ELR (cell line): Measurements from ENCODE around the gene DUS1L.
"Not testable (repeated sequence)": the region's sequence is repeated elsewhere in the genome, so short reads cannot be mapped to it uniquely, and the experiment has no call there.

Source experiments
- DNase-seq: peaks from one replicate; pipeline ENCODE4 v3.0.0-alpha.2; 2015; ENCODE audit warnings: low read depth

The DUS1L gene

GRCh38 chr17:82039695-82040299, 25.8 kb downstream of the DUS1L start:
- DNase-seq: no peak

GRCh38 chr17:82038796-82039409, 26.7 kb downstream of the DUS1L start:
- DNase-seq: not testable (repeated sequence)

- no peak for DNase-seq
Measured at GRCh38 chr17:82037889-82038195, 27.8 kb downstream of the DUS1L start.

- peak; percentile 98 for DNase-seq
Measured at GRCh38 chr17:82037092-82037888, 28.3 kb downstream of the DUS1L start, which contains the start of gene DCXR. TSS of gene DCXR (minus strand) at chr17:82037697. CDS start at chr17:82037682, 15 bp downstream.

GRCh38 chr17:82036634-82037091, 28.9 kb downstream of the DUS1L start:
- DNase-seq: no peak

GRCh38 chr17:82035956-82036633, 29.5 kb downstream of the DUS1L start:
- no peak for DNase-seq

GRCh38 chr17:82035488-82035887, 30.1 kb downstream of the DUS1L start:
- DNase-seq: no peak

GRCh38 chr17:82034371-82035011, 31.1 kb downstream of the DUS1L start:
- DNase-seq: no peak

GRCh38 chr17:82033359-82034085, 32.1 kb downstream of the DUS1L start:
- no peak for DNase-seq

GRCh38 chr17:82031885-82032627, 33.5 kb downstream of the DUS1L start:
- no peak for DNase-seq

GRCh38 chr17:82031303-82031884, 34.2 kb downstream of the DUS1L start, which contains the start of gene RAC3:
TSS of gene RAC3 (plus strand) at chr17:82031678. CDS start at chr17:82031762, 84 bp downstream.
- peak; percentile 66 for DNase-seq

GRCh38 chr17:82030470-82031302, 34.9 kb downstream of the DUS1L start:
- DNase-seq: peak; percentile 92

GRCh38 chr17:82029990-82030469, 35.6 kb downstream of the DUS1L start:
- no peak for DNase-seq

- no peak for DNase-seq
Measured at GRCh38 chr17:82029391-82029790, 36.2 kb downstream of the DUS1L start.

- no peak for DNase-seq
Measured at GRCh38 chr17:82028966-82029365, 36.6 kb downstream of the DUS1L start.

- DNase-seq: no peak
Measured at GRCh38 chr17:82028246-82028645, 37.4 kb downstream of the DUS1L start.

- no peak for DNase-seq
Measured at GRCh38 chr17:82025401-82026107, 40.0 kb downstream of the DUS1L start.

GRCh38 chr17:82024859-82025258, 40.7 kb downstream of the DUS1L start:
- DNase-seq: no peak
